SK-N-SH treated with all-trans-retinoic acid at 6 μM for 48 hours (cell line): ENCODE data around the gene TMEM178B.

Source experiments
- ARNTL ChIP-seq: fragments of 450-650 bp; formaldehyde crosslinking; IDR thresholded peaks from 2 replicates; pipeline ENCODE4 v1.5.0; 2020; ENCODE audit warnings: low read depth, mild to moderate bottlenecking, moderate library complexity, borderline replicate concordance
- ISL1 ChIP-seq: fragments of 250-450 bp; sonication (Bioruptor Pico); IDR thresholded peaks from 2 replicates; pipeline ENCODE4 v2.1.2; 2022; ENCODE audit warnings: mild to moderate bottlenecking, moderate library complexity
- PATZ1 ChIP-seq: fragments of 250-450 bp; sonication (Bioruptor Pico); IDR thresholded peaks from 2 replicates; pipeline ENCODE4 v1.8.0; 2020; ENCODE audit warnings: mild to moderate bottlenecking, moderate library complexity, borderline replicate concordance
- PPARA ChIP-seq: fragments of 250-450 bp; sonication (Bioruptor Pico); IDR thresholded peaks from 2 replicates; pipeline ENCODE4 v1.5.0; 2020; ENCODE audit warnings: mild to moderate bottlenecking, borderline replicate concordance
- TCF4 ChIP-seq: fragments of 250-450 bp; sonication (Bioruptor Pico); IDR thresholded peaks from 2 replicates; pipeline ENCODE4 v1.8.0; 2021; ENCODE audit warnings: mild to moderate bottlenecking, moderate library complexity, borderline replicate concordance
- TOX ChIP-seq: fragments of 250-450 bp; sonication (Bioruptor Pico); IDR thresholded peaks from 2 replicates; pipeline ENCODE4 v1.8.0; 2021; ENCODE audit warnings: mild to moderate bottlenecking, moderate library complexity, borderline replicate concordance
- TSHZ2 ChIP-seq: fragments of 250-450 bp; sonication (Bioruptor Pico); IDR thresholded peaks from 2 replicates; pipeline ENCODE4 v1.5.0; 2020; ENCODE audit warnings: mild to moderate bottlenecking, moderate library complexity
- ZFP3 ChIP-seq: fragments of 250-450 bp; sonication (Bioruptor Pico); IDR thresholded peaks from 2 replicates; pipeline ENCODE4 v1.5.0; 2020; ENCODE audit warnings: mild to moderate bottlenecking, moderate library complexity
- ZNF70 ChIP-seq: fragments of 450-650 bp; formaldehyde crosslinking; IDR thresholded peaks from 2 replicates; pipeline ENCODE4 v1.5.0; 2020; ENCODE audit warnings: mild to moderate bottlenecking, moderate library complexity

GRCh38 chr7:141071855-141072547 is 1.9 kb upstream of the TMEM178B start:
- TF ChIP-seq TSHZ2 (CRISPR knock-in tag) (no peak), ARNTL (CRISPR knock-in tag) (no peak), ISL1 (CRISPR knock-in tag) (no peak), TOX (CRISPR knock-in tag) (no peak), PATZ1 (CRISPR knock-in tag) (no peak), TCF4 (CRISPR knock-in tag) (no peak), PPARA (CRISPR knock-in tag) (no peak), ZNF70 (no peak), ZFP3 (CRISPR knock-in tag) (no peak)
